Parathyroid adenoma (tissue), 2 donors: ENCODE results near the gene ARHGAP6.

Experiments used
- H2AFZ ChIP-seq: fragments of 300-600 bp; sonication (generic); one replicate; pipeline ENCODE4 v1.7.0; 2017; ENCODE audit warnings: antibody characterized with exemption, mild to moderate bottlenecking
- H3K27ac ChIP-seq: fragments of 300-600 bp; sonication (generic); one replicate; pipeline ENCODE4 v1.7.0; 2017
- H3K27me3 ChIP-seq: fragments of 300-600 bp; sonication (generic); one replicate; pipeline ENCODE4 v1.7.0; 2017; ENCODE audit warnings: low read length; ENCODE audit not compliant: control insufficient read depth, insufficient read depth
- H3K36me3 ChIP-seq: fragments of 300-600 bp; sonication (generic); one replicate; pipeline ENCODE4 v1.7.0; 2017; ENCODE audit warnings: low read length; ENCODE audit not compliant: control insufficient read depth, insufficient read depth
- H3K4me1 ChIP-seq: fragments of 300-600 bp; sonication (generic); one replicate; pipeline ENCODE4 v1.7.0; 2017; ENCODE audit warnings: control low read depth
- H3K4me2 ChIP-seq: fragments of 300-600 bp; sonication (generic); one replicate; pipeline ENCODE4 v1.7.0; 2017; ENCODE audit warnings: low read length
- H3K4me3 ChIP-seq: fragments of 300-600 bp; sonication (generic); one replicate; pipeline ENCODE4 v1.7.0; 2017; ENCODE audit warnings: low read depth, low read length
- H3K79me2 ChIP-seq: fragments of 300-600 bp; sonication (generic); one replicate; pipeline ENCODE4 v1.7.0; 2017; ENCODE audit warnings: control low read depth
- H3K9ac ChIP-seq: fragments of 300-600 bp; sonication (generic); one replicate; pipeline ENCODE4 v1.7.0; 2017; ENCODE audit warnings: mild to moderate bottlenecking
- H3K9me3 ChIP-seq: fragments of 300-600 bp; sonication (generic); one replicate; pipeline ENCODE4 v1.7.0; 2017; ENCODE audit warnings: low read length; ENCODE audit not compliant: control insufficient read depth
- TF ChIP-seq, protein P1 (sequence below): fragments of 300-600 bp; sonication (generic); IDR thresholded peaks from one replicate; pipeline ENCODE4 v1.7.0; 2017; ENCODE audit warnings: antibody characterized with exemption, mild to moderate bottlenecking
- donor health status: primary hyperparathyroidism.

ARHGAP6 gene

GRCh38 chrX:11328134-11328533 is 337.6 kb downstream of the ARHGAP6 start:
- TF ChIP-seq, protein P1, sequence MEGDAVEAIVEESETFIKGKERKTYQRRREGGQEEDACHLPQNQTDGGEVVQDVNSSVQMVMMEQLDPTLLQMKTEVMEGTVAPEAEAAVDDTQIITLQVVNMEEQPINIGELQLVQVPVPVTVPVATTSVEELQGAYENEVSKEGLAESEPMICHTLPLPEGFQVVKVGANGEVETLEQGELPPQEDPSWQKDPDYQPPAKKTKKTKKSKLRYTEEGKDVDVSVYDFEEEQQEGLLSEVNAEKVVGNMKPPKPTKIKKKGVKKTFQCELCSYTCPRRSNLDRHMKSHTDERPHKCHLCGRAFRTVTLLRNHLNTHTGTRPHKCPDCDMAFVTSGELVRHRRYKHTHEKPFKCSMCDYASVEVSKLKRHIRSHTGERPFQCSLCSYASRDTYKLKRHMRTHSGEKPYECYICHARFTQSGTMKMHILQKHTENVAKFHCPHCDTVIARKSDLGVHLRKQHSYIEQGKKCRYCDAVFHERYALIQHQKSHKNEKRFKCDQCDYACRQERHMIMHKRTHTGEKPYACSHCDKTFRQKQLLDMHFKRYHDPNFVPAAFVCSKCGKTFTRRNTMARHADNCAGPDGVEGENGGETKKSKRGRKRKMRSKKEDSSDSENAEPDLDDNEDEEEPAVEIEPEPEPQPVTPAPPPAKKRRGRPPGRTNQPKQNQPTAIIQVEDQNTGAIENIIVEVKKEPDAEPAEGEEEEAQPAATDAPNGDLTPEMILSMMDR: no peak
- Histone ChIP-seq H3K9me3 (no peaks in the 10 kb centered on the region), H3K9ac (no peak overlapping the region), H3K4me3 (no peak overlapping the region), H2AFZ (no peak overlapping the region), H3K36me3 (no peaks in the 10 kb centered on the region), H3K4me2 (no peak overlapping the region), H3K27me3 (no peaks in the 10 kb centered on the region), H3K27ac (no peak overlapping the region), H3K79me2 (no peaks in the 10 kb centered on the region), H3K4me1 (no peaks in the 10 kb centered on the region)

DNA sequence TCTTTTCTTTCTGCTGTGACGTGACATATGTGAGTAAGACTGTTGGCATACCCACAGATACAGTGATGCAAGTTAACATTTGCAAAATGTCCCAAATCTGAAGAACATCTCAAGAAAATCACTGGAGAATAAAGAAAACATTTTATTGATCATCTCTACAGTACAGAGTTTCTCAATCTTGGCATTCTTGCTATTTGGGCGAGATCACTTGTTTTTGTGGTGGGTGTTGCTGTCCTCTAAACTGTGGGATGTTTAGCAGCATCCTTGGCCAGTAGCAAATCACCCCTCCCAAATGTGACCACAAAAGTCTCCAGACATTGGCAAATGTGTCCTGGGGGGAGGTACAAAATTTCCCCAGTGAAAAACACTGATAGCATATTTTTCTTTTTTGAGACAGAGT is 343.7 kb downstream of the ARHGAP6 start:
- no peak overlapping the region for H2AFZ ChIP-seq
- no peaks in the 10 kb centered on the region for H3K79me2 ChIP-seq
- TF ChIP-seq, protein P1: no peak
- no peaks in the 10 kb centered on the region for H3K4me1 ChIP-seq
- H3K36me3 ChIP-seq: no peaks in the 10 kb centered on the region
- no peak overlapping the region for H3K4me3 ChIP-seq
- H3K27me3 ChIP-seq: no peaks in the 10 kb centered on the region
- no peak overlapping the region for H3K4me2 ChIP-seq
- H3K9ac ChIP-seq: no peak overlapping the region
- no peak overlapping the region for H3K27ac ChIP-seq
- no peaks in the 10 kb centered on the region for H3K9me3 ChIP-seq

- Histone ChIP-seq H3K4me3 (no peak overlapping the region), H3K9me3 (no peaks in the 10 kb centered on the region), H3K36me3 (no peaks in the 10 kb centered on the region), H3K4me2 (no peak overlapping the region), H3K4me1 (no peaks in the 10 kb centered on the region), H2AFZ (no peak overlapping the region), H3K9ac (no peak overlapping the region), H3K79me2 (no peaks in the 10 kb centered on the region), H3K27ac (no peak overlapping the region), H3K27me3 (no peaks in the 10 kb centered on the region)
- TF ChIP-seq, protein P1: no peak
These were observed 345.8 kb downstream of the ARHGAP6 start for GRCh38 chrX:11319806-11320520.

- no peak overlapping the region for H3K9ac ChIP-seq
- no peaks in the 10 kb centered on the region for H3K36me3 ChIP-seq
- TF ChIP-seq, protein P1: no peak
- no peaks in the 10 kb centered on the region for H3K27me3 ChIP-seq
- no peaks in the 10 kb centered on the region for H3K79me2 ChIP-seq
- no peak overlapping the region for H3K27ac ChIP-seq
- no peaks in the 10 kb centered on the region for H3K9me3 ChIP-seq
- no peak overlapping the region for H2AFZ ChIP-seq
- H3K4me1 ChIP-seq: no peaks in the 10 kb centered on the region
- no peak overlapping the region for H3K4me2 ChIP-seq
- H3K4me3 ChIP-seq: no peak overlapping the region
These were observed 354.0 kb downstream of the ARHGAP6 start for GRCh38 chrX:11311706-11312105.

DNA sequence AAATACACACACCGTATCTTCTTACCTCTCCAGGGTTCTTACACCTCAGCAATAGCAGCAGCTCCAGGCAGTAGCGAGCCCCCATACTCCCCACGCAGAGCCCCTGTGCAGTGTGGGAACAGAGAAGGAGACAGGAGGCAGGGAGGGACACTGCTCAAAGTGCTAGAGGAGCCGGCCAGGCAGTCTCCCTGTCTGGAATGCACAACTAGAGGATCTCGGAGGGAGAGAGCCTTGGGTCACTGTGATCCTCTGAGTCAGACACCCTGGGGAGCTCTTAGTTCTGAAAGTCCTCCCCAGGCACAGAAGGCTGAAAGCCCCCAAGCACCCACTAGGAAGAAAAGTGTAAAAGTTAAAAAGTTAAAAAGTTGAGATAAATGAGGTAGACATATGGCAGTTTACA is 356.5 kb downstream of the ARHGAP6 start:
- Histone ChIP-seq H3K9me3 (no peaks in the 10 kb centered on the region), H3K79me2 (no peaks in the 10 kb centered on the region), H3K4me3 (no peak overlapping the region), H3K36me3 (no peaks in the 10 kb centered on the region), H3K9ac (no peak overlapping the region), H2AFZ (peak overlapping the region; percentile 53), H3K27me3 (no peaks in the 10 kb centered on the region), H3K4me1 (peaks cover 3% of the 10 kb centered on the region), H3K27ac (no peak overlapping the region), H3K4me2 (no peak overlapping the region)
- TF ChIP-seq, protein P1: no peak
